Endothelial cell of umbilical vein (primary cell): ENCODE results near the gene CYP2S1.

Experiments used
- JUN ChIP-seq: IDR thresholded peaks from 2 replicates; pipeline ENCODE4 v1.6.1; 2011; ENCODE audit warnings: borderline replicate concordance, low read depth; ENCODE audit not compliant: insufficient read length, insufficient read depth
- POLR2A ChIP-seq: IDR thresholded peaks from 2 replicates; pipeline ENCODE4 v1.6.1; 2012; ENCODE audit warnings: low read depth, mild to moderate bottlenecking, control low read depth, low read length
- POLR2AphosphoS5 ChIP-seq: IDR thresholded peaks from 2 replicates; pipeline ENCODE4 v1.6.1; 2012; ENCODE audit warnings: low read depth, mild to moderate bottlenecking, control low read depth, low read length, moderate library complexity; ENCODE audit not compliant: insufficient read depth
- TF ChIP-seq, protein P1 (sequence below), 2 donors: IDR thresholded peaks; 1 replicate in 1 of 2; 2 replicates in 1 of 2; pipeline ENCODE4 v1.5.1; 2011; ENCODE audit warnings: low read length in 2 of 2, mild to moderate bottlenecking in 2 of 2, moderate library complexity in 2 of 2, control low read depth in 1 of 2, inconsistent platforms in 1 of 2, low read depth in 1 of 2; ENCODE audit not compliant: insufficient read depth in 1 of 2; ENCODE audit errors: extremely low read depth in 1 of 2

DNA sequence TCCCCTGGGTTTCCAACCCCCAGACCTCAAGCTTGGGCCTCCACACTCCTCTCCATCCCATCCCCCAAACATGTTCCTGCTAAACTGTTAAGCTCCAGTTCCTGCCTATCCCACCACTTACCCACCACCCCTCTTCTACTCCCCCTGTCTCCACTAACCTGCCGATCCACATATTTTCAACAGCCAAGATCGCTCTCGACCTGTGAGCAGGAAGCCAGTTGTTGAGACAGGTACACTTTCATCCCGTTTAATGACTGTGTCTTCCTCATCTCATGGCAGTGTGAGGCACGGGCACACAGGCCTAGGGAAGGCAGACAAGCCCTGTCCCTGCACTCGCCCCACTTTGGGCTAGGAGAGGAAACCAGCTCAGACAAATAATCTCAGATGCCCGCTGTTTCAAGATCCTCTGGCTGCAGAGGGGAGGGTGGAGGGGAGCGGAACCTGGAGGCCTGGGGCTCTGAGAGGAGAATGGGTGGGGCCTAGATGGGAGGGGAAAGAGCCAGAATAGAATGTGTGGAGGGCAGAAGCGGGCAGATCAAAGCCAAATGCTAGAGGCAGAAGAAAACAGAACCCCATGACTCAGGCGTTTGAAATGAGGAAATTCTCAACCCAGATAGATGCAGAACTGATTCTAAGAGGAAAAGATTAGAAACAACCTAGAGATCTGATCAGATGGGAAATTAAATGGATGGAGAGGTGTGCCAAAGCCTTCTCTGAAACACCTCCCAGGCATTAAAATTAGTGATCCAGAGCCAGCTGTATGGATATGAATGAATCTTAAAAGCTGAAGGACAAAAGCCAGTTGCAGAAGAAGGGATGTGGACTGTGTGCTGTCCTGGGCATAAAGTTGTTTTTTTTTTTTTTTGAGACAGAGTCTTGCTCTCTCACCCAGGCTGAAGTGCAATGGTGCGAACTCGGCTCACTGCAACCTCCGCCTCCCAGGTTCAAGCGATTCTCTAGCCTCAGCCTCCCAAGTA is 16.9 kb upstream of the CYP2S1 start:
- TF ChIP-seq, protein P1, sequence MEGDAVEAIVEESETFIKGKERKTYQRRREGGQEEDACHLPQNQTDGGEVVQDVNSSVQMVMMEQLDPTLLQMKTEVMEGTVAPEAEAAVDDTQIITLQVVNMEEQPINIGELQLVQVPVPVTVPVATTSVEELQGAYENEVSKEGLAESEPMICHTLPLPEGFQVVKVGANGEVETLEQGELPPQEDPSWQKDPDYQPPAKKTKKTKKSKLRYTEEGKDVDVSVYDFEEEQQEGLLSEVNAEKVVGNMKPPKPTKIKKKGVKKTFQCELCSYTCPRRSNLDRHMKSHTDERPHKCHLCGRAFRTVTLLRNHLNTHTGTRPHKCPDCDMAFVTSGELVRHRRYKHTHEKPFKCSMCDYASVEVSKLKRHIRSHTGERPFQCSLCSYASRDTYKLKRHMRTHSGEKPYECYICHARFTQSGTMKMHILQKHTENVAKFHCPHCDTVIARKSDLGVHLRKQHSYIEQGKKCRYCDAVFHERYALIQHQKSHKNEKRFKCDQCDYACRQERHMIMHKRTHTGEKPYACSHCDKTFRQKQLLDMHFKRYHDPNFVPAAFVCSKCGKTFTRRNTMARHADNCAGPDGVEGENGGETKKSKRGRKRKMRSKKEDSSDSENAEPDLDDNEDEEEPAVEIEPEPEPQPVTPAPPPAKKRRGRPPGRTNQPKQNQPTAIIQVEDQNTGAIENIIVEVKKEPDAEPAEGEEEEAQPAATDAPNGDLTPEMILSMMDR (IDR thresholded peaks at IDR 0.05; ENCODE audit: extremely low read depth in 1 of 2, insufficient read depth in 1 of 2, low read depth in 1 of 2, low read length in 2 of 2), result no peak
- TF ChIP-seq POLR2AphosphoS5 (no peak), POLR2A (no peak), JUN (no peak)
